GM19035 (cell line): ENCODE measurements around the gene COL6A1.
"Not testable (repeated sequence)": the region's sequence is repeated elsewhere in the genome, so short reads cannot be mapped to it uniquely, and the experiment has no call there.

Experiments used
- ATAC-seq: cut with Tn5 transposase; IDR thresholded peaks from one replicate; pipeline ENCODE4 v1.9.1; 2021; ENCODE audit not compliant: unreplicated experiment

COL6A1 gene

GRCh38 chr21:46004168-46004861, 22.7 kb downstream of the COL6A1 start:
- no peak for ATAC-seq

- no peak for ATAC-seq
These were observed 23.5 kb downstream of the COL6A1 start for GRCh38 chr21:46005081-46005480.

GRCh38 chr21:46005481-46005881, 23.9 kb downstream of the COL6A1 start:
- ATAC-seq: no peak

GRCh38 chr21:46005894-46006546, 24.4 kb downstream of the COL6A1 start:
- not testable (repeated sequence) for ATAC-seq

- ATAC-seq: no peak
These were observed 25.2 kb downstream of the COL6A1 start for GRCh38 chr21:46006547-46007491.

- no peak for ATAC-seq
These were observed 25.9 kb downstream of the COL6A1 start for GRCh38 chr21:46007492-46007868.

GRCh38 chr21:46008893-46009621, 27.5 kb downstream of the COL6A1 start:
- ATAC-seq: no peak

- no peak for ATAC-seq
These were observed 28.6 kb downstream of the COL6A1 start for GRCh38 chr21:46009951-46010705.

- no peak for ATAC-seq
These were observed 29.8 kb downstream of the COL6A1 start for GRCh38 chr21:46011267-46011967.

- no peak for ATAC-seq
These were observed 30.6 kb downstream of the COL6A1 start for GRCh38 chr21:46012154-46012553.

GRCh38 chr21:46014828-46015227, 33.3 kb downstream of the COL6A1 start:
- ATAC-seq: no peak

GRCh38 chr21:46017148-46017547, 35.6 kb downstream of the COL6A1 start:
- no peak for ATAC-seq

- no peak for ATAC-seq
These were observed 36.1 kb downstream of the COL6A1 start for GRCh38 chr21:46017695-46018094.

- no peak for ATAC-seq
These were observed 37.0 kb downstream of the COL6A1 start for GRCh38 chr21:46018615-46019014.

GRCh38 chr21:46020581-46020980, 39.0 kb downstream of the COL6A1 start:
- ATAC-seq: no peak

GRCh38 chr21:46021398-46021797, 39.8 kb downstream of the COL6A1 start:
- ATAC-seq: no peak

- no peak for ATAC-seq
These were observed 40.5 kb downstream of the COL6A1 start for GRCh38 chr21:46021978-46022544.

- no peak for ATAC-seq
These were observed 41.3 kb downstream of the COL6A1 start for GRCh38 chr21:46022551-46023525.
